BLaER1 treated with 17β-estradiol and CSF1 and Interleukin-3, amounts not matched to agents 10 nM and 100 nM (cell line): ENCODE results near the gene FRMD5.
A peak's percentile ranks its signal among the peaks of the same experiment; 100 is the strongest.

ENCODE experiments used
- H3K27ac ChIP-seq, 11 experiments: shearing (Covaris generic); formaldehyde crosslinking; 2 replicates each; pipeline ENCODE4 v1.8.1; 2022
- H3K27me3 ChIP-seq, 11 experiments: shearing (Covaris generic); formaldehyde crosslinking; 2 replicates each; pipeline ENCODE4 v1.8.1; 2022
- H3K36me3 ChIP-seq, 11 experiments: shearing (Covaris generic); formaldehyde crosslinking; 2 replicates each; pipeline ENCODE4 v1.8.1; 2022
- H3K4me1 ChIP-seq, 10 experiments: shearing (Covaris generic); formaldehyde crosslinking; 2 replicates each; pipeline ENCODE4 v1.8.1; 2022
- H3K4me2 ChIP-seq, 11 experiments: shearing (Covaris generic); formaldehyde crosslinking; 2 replicates each; pipeline ENCODE4 v1.8.1; 2022
- H3K4me3 ChIP-seq, 10 experiments: shearing (Covaris generic); formaldehyde crosslinking; 2 replicates each; pipeline ENCODE4 v1.8.1; 2022
- H3K9ac ChIP-seq, 11 experiments: shearing (Covaris generic); formaldehyde crosslinking; 2 replicates each; pipeline ENCODE4 v1.8.1; 2022
- H3K9me3 ChIP-seq, 11 experiments: shearing (Covaris generic); formaldehyde crosslinking; replicated peaks in 1 of 11; 2 replicates each; pipeline ENCODE4 v1.8.1; 2022
- H4K20me1 ChIP-seq, 11 experiments: shearing (Covaris generic); formaldehyde crosslinking; 2 replicates each; pipeline ENCODE4 v1.8.1; 2022
- Cebpa-rat ChIP-seq, 11 experiments: shearing (Covaris generic); IDR thresholded peaks; 2 replicates each; pipeline ENCODE4 v1.8.1; 2022

The FRMD5 gene

DNA sequence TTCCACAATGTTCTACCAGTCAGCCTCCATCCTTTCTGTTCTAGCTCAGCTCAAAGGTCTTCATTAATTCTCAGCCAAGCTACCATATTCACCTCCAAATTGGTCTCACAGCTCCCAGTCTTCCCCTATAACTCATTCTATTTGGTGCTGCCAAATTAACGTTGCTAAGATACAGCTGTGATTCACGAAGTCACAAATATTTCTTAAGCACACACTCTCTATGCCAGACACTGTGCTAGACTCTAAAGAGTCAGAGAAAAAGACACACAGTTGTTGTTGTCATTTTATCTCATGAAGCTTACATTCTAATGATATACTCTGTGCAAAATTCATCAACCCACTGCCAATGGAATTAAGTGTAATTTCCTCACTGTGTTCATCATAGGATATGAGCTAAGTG is 102.8 kb downstream of the FRMD5 start:
- H3K4me3 ChIP-seq = no peak overlapping the region
- no peaks in the 10 kb centered on the region for H3K36me3 ChIP-seq
- no peaks in the 10 kb centered on the region for H4K20me1 ChIP-seq
- no peaks in the 10 kb centered on the region for H3K27me3 ChIP-seq
- H3K9me3 ChIP-seq = no peaks in the 10 kb centered on the region
- TF ChIP-seq Cebpa-rat (IDR thresholded peaks at IDR 0.05) = no peak
- H3K9ac ChIP-seq = no peak overlapping the region
- H3K4me1 ChIP-seq = no peaks in the 10 kb centered on the region
- no peak overlapping the region for H3K27ac ChIP-seq
- H3K4me2 ChIP-seq = no peak overlapping the region

DNA sequence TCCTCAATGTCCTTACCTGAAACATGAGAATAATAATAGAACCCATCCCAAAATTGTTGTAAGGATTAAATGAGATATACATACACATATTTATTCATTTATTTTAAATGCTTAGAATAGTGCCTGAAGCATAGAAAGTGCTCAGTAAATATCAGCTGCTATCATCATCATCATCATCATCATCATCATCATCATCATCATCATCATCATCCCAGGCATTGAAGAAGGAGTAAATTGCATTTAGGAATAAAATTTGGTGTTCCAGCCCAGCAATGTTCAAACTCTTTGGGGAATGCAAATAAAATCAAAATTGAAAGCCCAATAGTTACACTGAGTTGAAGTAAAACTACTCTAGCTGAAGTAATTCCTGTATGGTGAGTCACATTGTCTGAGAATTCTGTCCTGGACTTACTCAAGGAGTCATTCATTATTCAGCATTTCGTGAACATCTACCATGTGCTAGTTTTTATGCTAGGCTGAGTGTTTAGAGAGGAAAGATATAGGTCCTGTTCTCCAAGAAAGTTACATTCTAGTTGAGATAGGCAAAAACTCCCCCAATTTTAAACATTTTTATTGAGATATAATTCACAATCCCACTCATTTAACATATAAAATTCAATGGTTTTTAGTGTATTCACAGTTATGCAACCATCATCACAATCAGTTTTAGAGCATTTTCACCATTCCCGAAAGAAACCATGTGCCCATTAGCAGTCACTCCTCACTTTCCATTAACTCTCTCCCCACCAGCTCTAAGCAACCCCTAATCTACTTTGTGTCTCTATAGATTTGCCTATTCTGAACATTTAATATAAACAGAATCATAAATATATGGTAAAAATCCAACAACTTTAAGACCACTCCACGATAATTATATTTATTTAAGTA is 107.2 kb downstream of the FRMD5 start:
- no peaks in the 10 kb centered on the region for H3K4me1 ChIP-seq
- no peaks in the 10 kb centered on the region for H3K9me3 ChIP-seq
- TF ChIP-seq Cebpa-rat (IDR thresholded peaks at IDR 0.05) = no peak
- no peaks in the 10 kb centered on the region for H3K27me3 ChIP-seq
- H3K27ac ChIP-seq = no peak overlapping the region
- no peaks in the 10 kb centered on the region for H3K36me3 ChIP-seq
- no peaks in the 10 kb centered on the region for H4K20me1 ChIP-seq
- no peak overlapping the region for H3K4me2 ChIP-seq
- no peak overlapping the region for H3K4me3 ChIP-seq
- H3K9ac ChIP-seq = no peak overlapping the region

DNA sequence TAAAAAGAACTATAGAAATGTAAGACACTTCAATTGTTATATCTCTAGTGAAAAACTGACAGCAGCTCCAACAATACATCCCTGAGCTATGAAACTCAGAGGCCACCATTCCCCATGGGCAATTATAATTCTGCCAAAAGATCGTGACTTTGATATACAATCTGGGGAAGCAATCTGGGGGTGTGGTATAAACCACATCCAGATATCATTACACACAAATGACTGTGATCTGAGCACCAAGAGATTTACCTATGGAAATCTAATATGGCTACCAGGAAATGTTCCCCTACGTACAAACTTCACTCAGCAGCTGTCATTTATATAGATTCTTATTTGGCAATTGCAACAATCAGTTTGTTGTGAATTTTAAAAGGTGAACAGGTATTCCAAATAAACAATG is 110.3 kb downstream of the FRMD5 start:
- no peak overlapping the region for H3K4me2 ChIP-seq
- H3K9me3 ChIP-seq = no peaks in the 10 kb centered on the region
- TF ChIP-seq Cebpa-rat (IDR thresholded peaks at IDR 0.05) = no peak
- H4K20me1 ChIP-seq = no peaks in the 10 kb centered on the region
- H3K27me3 ChIP-seq = no peaks in the 10 kb centered on the region
- H3K9ac ChIP-seq = no peak overlapping the region
- H3K36me3 ChIP-seq = no peaks in the 10 kb centered on the region
- H3K4me1 ChIP-seq = no peaks in the 10 kb centered on the region
- H3K4me3 ChIP-seq = no peak overlapping the region
- no peak overlapping the region for H3K27ac ChIP-seq

DNA sequence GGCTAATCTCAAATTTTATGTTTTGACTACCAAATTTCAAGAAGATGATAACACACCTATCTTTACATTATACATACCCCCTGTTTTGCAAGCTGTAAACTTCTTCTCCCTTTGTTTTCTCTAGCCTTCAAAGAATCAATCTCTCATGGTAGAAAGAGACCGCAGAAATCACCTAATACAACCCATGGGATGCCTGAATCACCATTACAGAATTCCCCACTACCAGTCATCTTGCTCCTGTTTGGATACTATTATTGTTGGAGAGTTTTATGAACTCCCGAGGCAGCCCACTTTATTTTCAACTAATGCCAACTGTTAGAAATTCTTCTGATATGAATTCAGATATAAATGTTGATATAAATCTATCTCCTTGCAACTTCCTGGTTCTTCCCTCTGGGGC is 110.9 kb downstream of the FRMD5 start:
- no peak overlapping the region for H3K4me3 ChIP-seq
- TF ChIP-seq Cebpa-rat (IDR thresholded peaks at IDR 0.05) = no peak

DNA sequence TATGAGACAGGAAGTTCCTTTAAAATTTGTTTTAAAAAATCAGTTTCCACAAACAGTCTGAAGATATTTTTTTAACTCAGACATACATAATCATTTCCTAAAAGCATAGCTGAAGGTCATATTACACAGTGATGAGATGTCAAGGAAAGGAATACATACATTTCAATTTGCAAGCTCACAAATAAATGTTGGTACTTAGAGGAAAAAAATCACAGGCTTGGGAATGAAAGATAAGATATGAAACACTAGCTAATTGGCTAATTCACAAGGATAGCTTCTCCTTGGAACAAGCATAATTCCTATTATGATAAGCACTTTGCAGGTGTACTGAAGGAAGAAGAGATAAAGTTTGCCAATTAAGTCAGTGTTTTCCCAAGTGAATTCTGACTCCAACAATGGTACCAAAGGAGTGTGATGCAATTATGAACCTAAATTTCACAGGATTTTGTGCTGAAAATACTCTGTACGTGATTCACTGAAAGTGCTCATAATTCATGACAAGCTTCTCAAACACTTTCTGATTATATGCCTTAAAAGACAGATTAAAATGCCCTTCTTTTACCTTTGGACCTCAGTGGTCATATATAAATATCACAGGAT is 112.4 kb downstream of the FRMD5 start:
- Histone ChIP-seq H3K9ac (no peak overlapping the region), H3K9me3 (peaks cover 0 to 15% (median 7%) of the 10 kb centered on the region in 11 experiments; a peak in 9 of 22 replicates), H3K4me2 (no peak overlapping the region), H3K27ac (no peak overlapping the region), H3K27me3 (no peaks in the 10 kb centered on the region), H4K20me1 (no peaks in the 10 kb centered on the region), H3K4me1 (no peaks in the 10 kb centered on the region), H3K4me3 (no peak overlapping the region), H3K36me3 (no peaks in the 10 kb centered on the region)
- no peak for TF ChIP-seq Cebpa-rat (IDR thresholded peaks at IDR 0.05)

More for the DNA sequence above, 110.9 kb downstream of the FRMD5 start:
- no peak overlapping the region for H3K4me2 ChIP-seq
- H3K27me3 ChIP-seq = no peaks in the 10 kb centered on the region
- no peaks in the 10 kb centered on the region for H3K4me1 ChIP-seq
- no peak overlapping the region for H3K9ac ChIP-seq
- H3K36me3 ChIP-seq = no peaks in the 10 kb centered on the region
- no peaks in the 10 kb centered on the region for H4K20me1 ChIP-seq
- H3K9me3 ChIP-seq = peaks cover 0 to 5% (median 0%) of the 10 kb centered on the region in 11 experiments; a peak in 5 of 22 replicates
- no peak overlapping the region for H3K27ac ChIP-seq

DNA sequence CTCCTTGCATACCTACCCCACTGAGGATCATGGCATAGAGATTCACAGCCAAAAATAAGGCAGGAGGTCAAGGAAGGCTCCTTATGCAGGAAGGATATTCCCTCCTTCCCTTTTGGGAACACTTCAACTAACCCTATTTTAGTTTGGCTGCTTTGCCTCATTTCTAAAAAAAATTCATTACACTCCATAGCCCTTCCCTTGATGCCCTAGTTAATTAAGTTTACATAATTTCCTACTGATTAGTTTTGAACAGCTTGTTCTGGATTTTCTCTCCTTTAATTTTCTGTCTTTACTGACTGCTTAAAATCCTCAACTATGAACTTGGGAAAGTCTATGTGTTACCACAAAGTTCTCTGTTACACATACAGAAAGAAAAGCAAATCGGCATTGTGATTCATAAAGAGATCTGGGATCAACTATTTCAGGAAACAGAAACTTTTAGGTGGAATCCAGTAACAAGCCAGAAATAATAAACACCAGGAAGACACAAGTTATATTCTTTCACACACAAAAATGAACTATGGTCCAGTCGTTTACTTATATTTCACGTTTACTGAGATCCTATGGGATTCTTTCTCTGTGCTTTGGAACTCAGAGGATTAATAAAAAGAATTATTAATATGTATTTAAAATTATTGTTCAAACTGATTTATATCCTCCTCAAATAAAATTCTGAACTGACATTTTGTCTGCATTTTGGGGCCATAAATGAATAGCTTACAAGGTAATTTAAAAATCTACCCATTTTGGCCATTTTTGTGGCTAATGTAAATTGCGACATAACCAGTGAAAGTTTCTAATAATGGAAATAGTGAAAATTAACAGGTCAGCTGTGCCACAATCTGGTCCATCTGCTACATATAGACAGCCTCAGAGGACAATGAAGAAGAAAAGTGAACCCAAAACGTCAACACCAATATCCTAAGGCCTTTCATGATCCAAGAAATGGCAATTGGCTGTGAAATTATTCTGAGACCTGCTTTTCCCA is 113.8 kb downstream of the FRMD5 start:
- Histone ChIP-seq H3K9me3 (peaks cover 0 to 15% (median 7%) of the 10 kb centered on the region in 11 experiments; a peak in 9 of 22 replicates), H3K4me1 (no peaks in the 10 kb centered on the region; a peak in 2 of 20 replicates), H3K36me3 (no peaks in the 10 kb centered on the region), H3K4me2 (no peak overlapping the region), H3K27me3 (no peaks in the 10 kb centered on the region), H3K9ac (no peak overlapping the region), H3K27ac (no peak overlapping the region), H4K20me1 (no peaks in the 10 kb centered on the region), H3K4me3 (no peak overlapping the region)
- TF ChIP-seq Cebpa-rat (IDR thresholded peaks at IDR 0.05) = peak in 2 of 11 experiments; percentile 29 to 64; a peak in 4 of 22 replicates

DNA sequence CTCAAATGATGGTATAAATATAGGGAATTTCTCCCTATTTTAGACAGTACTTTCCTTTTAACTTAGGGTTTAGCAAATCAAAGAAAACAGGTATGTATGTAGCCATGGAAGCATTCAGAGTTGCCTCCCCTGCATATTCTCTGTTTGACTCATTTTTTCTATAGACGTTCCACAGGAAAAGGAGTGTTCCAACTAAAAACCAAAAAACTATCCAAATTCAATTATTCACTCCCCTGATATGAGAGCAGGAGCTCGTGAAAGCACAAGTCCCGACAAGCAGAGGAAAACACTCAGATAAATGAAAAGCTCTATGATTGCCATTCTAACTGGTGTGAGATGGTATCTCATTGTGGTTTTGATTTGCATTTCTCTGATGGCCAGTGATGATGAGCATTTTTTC is 119.5 kb downstream of the FRMD5 start:
- Histone ChIP-seq H3K9ac (no peak overlapping the region), H3K27me3 (no peaks in the 10 kb centered on the region), H4K20me1 (no peaks in the 10 kb centered on the region), H3K4me3 (no peak overlapping the region), H3K4me1 (no peaks in the 10 kb centered on the region; a peak in 2 of 20 replicates), H3K9me3 (peaks cover 0 to 15% (median 7%) of the 10 kb centered on the region in 11 experiments; a peak in 9 of 22 replicates), H3K27ac (no peak overlapping the region), H3K4me2 (no peak overlapping the region), H3K36me3 (no peaks in the 10 kb centered on the region)
- TF ChIP-seq Cebpa-rat (IDR thresholded peaks at IDR 0.05) = no peak

DNA sequence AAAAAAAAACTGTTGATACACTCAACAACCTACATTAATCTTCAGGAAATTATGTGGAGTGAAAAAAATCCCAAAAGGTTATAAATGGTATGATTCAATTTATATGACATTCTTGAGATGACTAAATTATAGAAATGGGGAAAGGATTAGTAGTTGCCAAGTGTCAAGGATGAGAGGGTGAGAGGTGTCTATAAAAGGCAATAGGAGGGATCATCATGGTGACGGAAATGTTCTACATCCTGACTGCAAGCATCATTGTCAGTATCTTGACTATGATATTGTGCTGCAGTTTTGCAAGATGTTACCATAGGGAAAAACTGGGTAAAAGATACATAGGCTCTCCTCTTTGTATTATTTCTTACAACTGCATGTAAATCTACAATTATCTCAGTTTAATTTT is 125.6 kb downstream of the FRMD5 start:
- TF ChIP-seq Cebpa-rat (IDR thresholded peaks at IDR 0.05) = no peak
- Histone ChIP-seq H3K27ac (no peak overlapping the region), H3K4me3 (no peak overlapping the region), H3K36me3 (no peaks in the 10 kb centered on the region), H3K4me2 (no peak overlapping the region), H3K9me3 (no peaks in the 10 kb centered on the region), H3K9ac (no peak overlapping the region), H3K27me3 (no peaks in the 10 kb centered on the region), H3K4me1 (no peaks in the 10 kb centered on the region), H4K20me1 (no peaks in the 10 kb centered on the region)

DNA sequence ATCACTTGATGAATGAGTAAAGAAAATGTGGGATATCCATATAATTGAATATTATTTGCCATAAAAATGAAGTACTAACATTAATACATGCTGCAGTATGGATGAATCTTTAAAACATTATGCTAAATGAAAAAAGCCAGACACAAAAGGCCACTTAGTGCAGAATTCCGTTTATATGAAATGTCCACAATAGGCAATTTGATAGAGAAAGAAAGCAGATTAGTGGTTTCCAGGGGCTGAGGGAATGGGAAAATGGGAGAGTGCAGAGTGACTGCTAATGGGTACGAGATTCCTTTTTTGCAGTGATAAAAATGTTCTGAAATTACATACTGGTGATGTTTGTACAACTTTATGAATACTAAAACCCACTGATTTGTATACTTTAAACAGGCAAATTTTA is 126.7 kb downstream of the FRMD5 start:
- Histone ChIP-seq H3K27ac (no peak overlapping the region), H3K9me3 (0 out of 22 replicates have a peak, but pooled peaks cover 0 to 4% (median 0%) of the 10 kb centered on the region in 11 experiments), H3K36me3 (no peaks in the 10 kb centered on the region), H4K20me1 (no peaks in the 10 kb centered on the region), H3K4me3 (no peak overlapping the region), H3K4me2 (no peak overlapping the region), H3K4me1 (no peaks in the 10 kb centered on the region), H3K9ac (no peak overlapping the region), H3K27me3 (no peaks in the 10 kb centered on the region)
- TF ChIP-seq Cebpa-rat (IDR thresholded peaks at IDR 0.05) = no peak
